NB4 (cell line): ENCODE results near the gene GABRR1.

Experiments used
- POLR2A ChIP-seq: IDR thresholded peaks from 2 replicates; pipeline ENCODE4 v1.6.1; 2011; ENCODE audit warnings: mild to moderate bottlenecking; ENCODE audit not compliant: insufficient read length; ENCODE audit errors: extremely low read depth
- TF ChIP-seq, protein P1 (sequence below): IDR thresholded peaks from one replicate; pipeline ENCODE4 v1.5.1; 2012; ENCODE audit warnings: low read depth, low read length

DNA sequence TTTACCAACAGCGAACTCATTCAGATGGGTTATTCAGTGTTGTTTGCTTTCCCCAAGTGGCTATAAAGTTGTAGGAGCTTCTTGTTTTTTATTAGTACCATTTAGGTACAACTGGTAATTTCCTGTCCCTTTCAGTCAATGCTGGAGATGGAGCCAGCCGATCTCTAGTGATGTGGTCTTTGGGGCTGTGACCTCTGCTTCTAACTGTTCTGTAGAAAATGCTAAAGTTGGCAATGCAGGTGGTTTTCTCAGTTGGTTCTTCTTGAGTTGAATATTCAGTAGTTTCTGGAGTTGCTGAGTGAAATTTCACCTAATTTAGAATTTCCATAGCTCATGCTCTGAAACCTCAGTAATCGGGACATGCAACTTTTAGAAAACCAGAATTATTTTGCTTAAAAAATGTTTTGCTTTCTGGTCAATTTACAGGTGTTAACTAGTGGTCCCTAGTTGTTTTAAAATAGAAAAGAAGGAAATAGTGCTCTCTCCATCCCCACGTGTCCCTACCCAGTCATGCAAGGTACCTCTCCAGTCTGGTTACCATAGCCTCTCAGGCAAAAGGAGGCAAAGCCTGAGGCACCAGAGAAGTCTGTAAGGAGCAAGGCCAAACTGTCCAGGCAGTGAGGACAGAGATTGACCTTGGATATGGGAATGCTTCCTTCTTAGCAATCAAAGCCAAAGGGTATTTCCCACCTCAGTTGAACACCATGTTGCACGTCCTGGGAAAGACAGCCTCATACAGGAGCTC, 27.3 kb upstream of the GABRR1 start:
- TF ChIP-seq POLR2A = no peak
- TF ChIP-seq, protein P1, sequence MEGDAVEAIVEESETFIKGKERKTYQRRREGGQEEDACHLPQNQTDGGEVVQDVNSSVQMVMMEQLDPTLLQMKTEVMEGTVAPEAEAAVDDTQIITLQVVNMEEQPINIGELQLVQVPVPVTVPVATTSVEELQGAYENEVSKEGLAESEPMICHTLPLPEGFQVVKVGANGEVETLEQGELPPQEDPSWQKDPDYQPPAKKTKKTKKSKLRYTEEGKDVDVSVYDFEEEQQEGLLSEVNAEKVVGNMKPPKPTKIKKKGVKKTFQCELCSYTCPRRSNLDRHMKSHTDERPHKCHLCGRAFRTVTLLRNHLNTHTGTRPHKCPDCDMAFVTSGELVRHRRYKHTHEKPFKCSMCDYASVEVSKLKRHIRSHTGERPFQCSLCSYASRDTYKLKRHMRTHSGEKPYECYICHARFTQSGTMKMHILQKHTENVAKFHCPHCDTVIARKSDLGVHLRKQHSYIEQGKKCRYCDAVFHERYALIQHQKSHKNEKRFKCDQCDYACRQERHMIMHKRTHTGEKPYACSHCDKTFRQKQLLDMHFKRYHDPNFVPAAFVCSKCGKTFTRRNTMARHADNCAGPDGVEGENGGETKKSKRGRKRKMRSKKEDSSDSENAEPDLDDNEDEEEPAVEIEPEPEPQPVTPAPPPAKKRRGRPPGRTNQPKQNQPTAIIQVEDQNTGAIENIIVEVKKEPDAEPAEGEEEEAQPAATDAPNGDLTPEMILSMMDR = no peak
